ENCODE measurements around the gene DOK7.

DOK7 gene

GRCh38 chr4:3427134-3427476 lies 36.0 kb upstream of the DOK7 start:
- DNase-seq (ENCODE audit: low read depth), result no peak
- no peak for TF ChIP-seq CTCF (IDR thresholded peaks at IDR 0.05; ENCODE audit: low read length, missing control alignments)
- H3K4me3 ChIP-seq (replicated peaks; ENCODE audit: low read depth, low read length), result no peak overlapping the region

- no peak for TF ChIP-seq CTCF (IDR thresholded peaks at IDR 0.05; ENCODE audit: low read length, missing control alignments)
- DNase-seq (ENCODE audit: low read depth), result no peak
- no peak overlapping the region for H3K4me3 ChIP-seq (replicated peaks; ENCODE audit: low read depth, low read length)
These were observed 35.2 kb upstream of the DOK7 start for GRCh38 chr4:3427706-3428446.

- H3K4me3 ChIP-seq (replicated peaks; ENCODE audit: low read depth, low read length), result no peak overlapping the region
- DNase-seq (ENCODE audit: low read depth), result no peak
- TF ChIP-seq CTCF (IDR thresholded peaks at IDR 0.05; ENCODE audit: low read length, missing control alignments), result no peak
These were observed 33.5 kb upstream of the DOK7 start for GRCh38 chr4:3429651-3430050.

GRCh38 chr4:3430524-3430923 lies 32.6 kb upstream of the DOK7 start:
- no peak overlapping the region for H3K4me3 ChIP-seq (replicated peaks; ENCODE audit: low read depth, low read length)
- DNase-seq (ENCODE audit: low read depth), result no peak
- no peak for TF ChIP-seq CTCF (IDR thresholded peaks at IDR 0.05; ENCODE audit: low read length, missing control alignments)

- DNase-seq (ENCODE audit: low read depth), result no peak
- no peak for TF ChIP-seq CTCF (IDR thresholded peaks at IDR 0.05; ENCODE audit: low read length, missing control alignments)
- no peak overlapping the region for H3K4me3 ChIP-seq (replicated peaks; ENCODE audit: low read depth, low read length)
These were observed 31.6 kb upstream of the DOK7 start for GRCh38 chr4:3431446-3431993.

GRCh38 chr4:3432381-3432790 lies 30.7 kb upstream of the DOK7 start:
- TF ChIP-seq CTCF (IDR thresholded peaks at IDR 0.05; ENCODE audit: low read length, missing control alignments), result no peak
- no peak for DNase-seq (ENCODE audit: low read depth)
- H3K4me3 ChIP-seq (replicated peaks; ENCODE audit: low read depth, low read length), result no peak overlapping the region
